Suprapubic skin (tissue), 4 donors: Measurements from ENCODE around the gene RRM2. TPM values are rescaled to one million over a fixed set of nuclear protein-coding genes. Genes with fewer than 3 reads are reported as not detected.
"Not testable (repeated sequence)": the region's sequence is repeated elsewhere in the genome, so short reads cannot be mapped to it uniquely, and the experiment has no call there.

ENCODE experiments used
- DNase-seq, 2 donors: peaks; one replicate each; pipeline ENCODE4 v3.0.0-alpha.2; 2019; ENCODE audit warnings: low spot score in 2 of 2
- H3K27ac ChIP-seq: fragments of 200-600 bp; sonication (generic); one replicate; pipeline ENCODE4 v1.5.1; 2019
- H3K27me3 ChIP-seq: fragments of 200-600 bp; sonication (generic); one replicate; pipeline ENCODE4 v1.5.1; 2019
- H3K36me3 ChIP-seq: fragments of 200-600 bp; sonication (generic); one replicate; pipeline ENCODE4 v1.5.1; 2019
- H3K4me1 ChIP-seq: fragments of 200-600 bp; sonication (generic); one replicate; pipeline ENCODE4 v1.5.1; 2019
- H3K4me3 ChIP-seq: fragments of 200-600 bp; sonication (generic); one replicate; pipeline ENCODE4 v1.5.1; 2019; ENCODE audit warnings: mild to moderate bottlenecking
- H3K9me3 ChIP-seq: fragments of 200-600 bp; sonication (generic); one replicate; pipeline ENCODE4 v1.5.1; 2019
- EP300 ChIP-seq: sonication (generic); formaldehyde crosslinking; IDR thresholded peaks from one replicate; pipeline ENCODE4 v1.6.1; 2017; ENCODE audit warnings: antibody characterized with exemption
- POLR2A ChIP-seq, 2 donors: fragments of 450-650 bp; IDR thresholded peaks; one replicate each; pipeline ENCODE4 v1.6.1; 2017; ENCODE audit warnings: antibody characterized with exemption in 2 of 2, mild to moderate bottlenecking in 2 of 2, moderate library complexity in 2 of 2
- POLR2AphosphoS5 ChIP-seq, 3 donors: sonication (generic); formaldehyde crosslinking; IDR thresholded peaks; one replicate each; pipeline ENCODE4 v1.6.1; 2017; ENCODE audit warnings: antibody characterized with exemption in 3 of 3
- WGBS: methylation state at CpG from one replicate; pipeline ENCODE4 v1.1.5; 2018; 5-methylcytosine and 5-hydroxymethylcytosine counted together
- total RNA-seq, 4 donors: library from RNA; depleted of rRNA; stranded (reverse); fragments of >200 nt; gene quantifications; one replicate each; pipeline ENCODE4 v1.1.0, GENCODE V29; 2016
- TF ChIP-seq, protein P1 (sequence below), 2 donors: fragments of 200-600 bp in 1 of 2; fragments of 450-650 bp in 1 of 2; sonication (generic) in 1 of 2; IDR thresholded peaks; one replicate each; pipeline ENCODE4 v1.5.1; 2016 to 2019; ENCODE audit warnings: antibody characterized with exemption in 2 of 2, mild to moderate bottlenecking in 1 of 2, moderate library complexity in 1 of 2

The RRM2 gene
- total RNA-seq, 4 donors from 2014 or later: 1.1 to 6.0 (median 2.4) TPM

DNA sequence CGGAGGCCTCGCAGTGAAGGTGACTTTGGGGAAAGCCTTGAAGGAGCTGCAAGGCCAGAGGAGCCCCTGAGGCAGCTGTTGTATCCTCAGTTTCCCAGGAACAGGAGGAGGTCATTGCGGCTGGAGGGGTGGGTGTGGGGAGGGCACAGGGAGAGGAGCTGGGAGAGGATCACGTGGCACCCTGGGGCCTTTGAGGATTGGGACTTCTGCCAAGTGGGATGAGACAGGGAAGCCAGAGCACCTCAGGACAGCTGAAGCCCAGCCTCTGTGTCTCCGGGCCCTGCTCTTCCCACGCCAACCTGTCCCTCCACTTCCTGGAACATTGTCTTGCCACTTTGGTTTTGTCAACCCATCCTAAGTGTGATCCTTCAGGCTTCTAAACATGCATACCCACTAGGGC lies 19.4 kb upstream of the RRM2 start:
- Histone ChIP-seq H3K9me3 (no peaks in the 10 kb centered on the region), H3K27me3 (no peaks in the 10 kb centered on the region), H3K4me1 (no peaks in the 10 kb centered on the region), H3K27ac (no peak overlapping the region), H3K36me3 (no peaks in the 10 kb centered on the region), H3K4me3 (no peak overlapping the region)
- DNase-seq: no peak
- 67% methylated on average over 6 of the region's 6 CpGs for WGBS
- TF ChIP-seq, protein P1, sequence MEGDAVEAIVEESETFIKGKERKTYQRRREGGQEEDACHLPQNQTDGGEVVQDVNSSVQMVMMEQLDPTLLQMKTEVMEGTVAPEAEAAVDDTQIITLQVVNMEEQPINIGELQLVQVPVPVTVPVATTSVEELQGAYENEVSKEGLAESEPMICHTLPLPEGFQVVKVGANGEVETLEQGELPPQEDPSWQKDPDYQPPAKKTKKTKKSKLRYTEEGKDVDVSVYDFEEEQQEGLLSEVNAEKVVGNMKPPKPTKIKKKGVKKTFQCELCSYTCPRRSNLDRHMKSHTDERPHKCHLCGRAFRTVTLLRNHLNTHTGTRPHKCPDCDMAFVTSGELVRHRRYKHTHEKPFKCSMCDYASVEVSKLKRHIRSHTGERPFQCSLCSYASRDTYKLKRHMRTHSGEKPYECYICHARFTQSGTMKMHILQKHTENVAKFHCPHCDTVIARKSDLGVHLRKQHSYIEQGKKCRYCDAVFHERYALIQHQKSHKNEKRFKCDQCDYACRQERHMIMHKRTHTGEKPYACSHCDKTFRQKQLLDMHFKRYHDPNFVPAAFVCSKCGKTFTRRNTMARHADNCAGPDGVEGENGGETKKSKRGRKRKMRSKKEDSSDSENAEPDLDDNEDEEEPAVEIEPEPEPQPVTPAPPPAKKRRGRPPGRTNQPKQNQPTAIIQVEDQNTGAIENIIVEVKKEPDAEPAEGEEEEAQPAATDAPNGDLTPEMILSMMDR (IDR thresholded peaks at IDR 0.05): no peak
- TF ChIP-seq POLR2A (IDR thresholded peaks at IDR 0.05): no peak
- no peak for TF ChIP-seq POLR2AphosphoS5 (IDR thresholded peaks at IDR 0.05)
- no peak for TF ChIP-seq EP300

DNA sequence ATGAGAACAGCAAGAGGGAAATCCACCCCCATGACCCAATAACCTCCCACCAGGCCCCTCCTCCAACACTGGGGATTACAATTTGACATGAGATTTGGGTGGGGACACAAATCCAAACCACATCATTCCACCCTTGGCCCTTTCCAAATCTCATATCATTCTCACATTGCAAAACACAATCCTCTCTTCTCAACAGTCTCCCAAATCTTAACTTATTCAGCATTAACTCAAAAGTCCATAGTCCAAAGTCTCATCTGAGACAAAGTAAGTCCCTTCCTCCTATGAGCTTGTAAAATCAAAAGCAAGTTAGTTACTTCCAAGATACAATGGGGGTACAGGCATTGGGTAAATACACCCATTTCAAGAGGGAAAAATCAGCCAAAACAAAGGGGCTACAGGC lies 17.6 kb upstream of the RRM2 start:
- not testable (repeated sequence) for H3K36me3 ChIP-seq, H3K4me1 ChIP-seq, H3K9me3 ChIP-seq, DNase-seq, H3K27ac ChIP-seq, H3K4me3 ChIP-seq, H3K27me3 ChIP-seq

DNA sequence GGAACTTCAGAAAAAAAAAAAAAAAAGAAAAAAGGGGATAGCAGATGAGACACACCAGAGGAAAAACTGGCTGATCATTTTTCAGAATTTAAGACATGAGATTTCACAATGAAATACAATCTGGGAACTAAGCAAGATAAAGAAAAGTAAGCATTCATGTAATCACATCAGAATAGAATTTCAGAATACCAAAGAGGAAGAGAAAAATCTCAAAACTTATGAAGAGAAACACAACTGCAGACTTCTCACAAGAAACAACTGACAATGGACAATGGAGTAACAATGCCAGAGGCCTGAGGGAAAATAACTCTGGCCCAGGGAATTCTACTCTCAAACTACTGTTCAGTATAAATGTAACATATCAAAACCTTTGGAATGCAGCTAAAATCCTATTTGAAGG lies 13.2 kb upstream of the RRM2 start:
- no peaks in the 10 kb centered on the region for H3K27me3 ChIP-seq
- H3K4me3 ChIP-seq: no peak overlapping the region
- no peaks in the 10 kb centered on the region for H3K9me3 ChIP-seq
- no peak for DNase-seq
- no peaks in the 10 kb centered on the region for H3K4me1 ChIP-seq
- TF ChIP-seq, protein P1 (IDR thresholded peaks at IDR 0.05): no peak
- TF ChIP-seq POLR2AphosphoS5 (IDR thresholded peaks at IDR 0.05): no peak
- no peak for TF ChIP-seq POLR2A (IDR thresholded peaks at IDR 0.05)
- TF ChIP-seq EP300: no peak
- H3K27ac ChIP-seq: no peak overlapping the region
- H3K36me3 ChIP-seq: no peaks in the 10 kb centered on the region

DNA sequence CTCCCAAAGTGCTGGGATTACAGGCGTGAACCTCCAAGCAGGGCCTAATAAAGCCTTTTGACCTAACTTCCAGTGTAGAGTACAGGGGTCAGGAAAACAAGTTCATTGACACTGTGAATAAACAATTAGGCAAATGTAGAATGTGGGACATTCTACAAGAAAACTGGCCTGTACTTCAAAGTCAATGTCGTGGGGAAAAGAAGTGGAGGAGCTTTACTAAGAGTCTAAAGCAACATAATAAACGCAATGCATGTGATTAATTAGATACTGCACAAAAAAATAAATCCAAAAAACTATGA lies 3.6 kb upstream of the RRM2 start:
- DNase-seq: no peak
- WGBS: 95% methylated on average over 3 of the region's 3 CpGs
- TF ChIP-seq EP300 (no peak), POLR2AphosphoS5 (IDR thresholded peaks at IDR 0.05) (no peak), POLR2A (IDR thresholded peaks at IDR 0.05) (no peak)
- TF ChIP-seq, protein P1 (IDR thresholded peaks at IDR 0.05): no peak
- Histone ChIP-seq H3K27ac (no peak overlapping the region), H3K27me3 (peaks cover 12% of the 10 kb centered on the region), H3K36me3 (no peaks in the 10 kb centered on the region), H3K4me1 (peaks cover 35% of the 10 kb centered on the region), H3K4me3 (no peak overlapping the region), H3K9me3 (no peaks in the 10 kb centered on the region)

DNA sequence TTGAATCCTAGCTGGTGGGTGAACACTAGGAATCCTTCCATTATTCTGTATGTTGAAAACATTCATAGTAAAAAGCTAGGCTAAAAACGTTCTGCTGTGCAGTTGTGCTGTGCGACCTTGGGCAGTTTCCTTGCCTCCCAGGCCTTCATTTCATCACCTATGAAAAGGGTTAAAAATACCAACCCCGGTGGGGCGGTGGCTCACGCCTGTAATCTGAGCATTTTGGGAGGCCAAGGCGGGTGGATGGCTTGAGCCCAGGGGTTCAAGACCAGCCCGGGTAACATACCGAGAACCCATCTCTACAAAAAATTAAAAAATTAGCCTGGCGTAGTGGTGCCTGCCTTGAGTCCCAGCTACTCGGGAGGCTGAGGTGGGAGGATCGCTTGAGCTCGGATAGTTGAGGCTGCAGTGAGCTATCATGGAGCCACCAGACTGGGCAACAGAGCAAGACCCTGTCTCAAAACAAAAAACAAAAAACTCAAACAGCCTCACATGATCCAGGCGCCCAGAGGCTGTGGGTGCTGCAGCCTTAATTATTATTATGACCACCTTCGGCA lies 2.9 kb upstream of the RRM2 start:
- Histone ChIP-seq H3K4me1 (peaks cover 35% of the 10 kb centered on the region), H3K27me3 (peaks cover 12% of the 10 kb centered on the region), H3K36me3 (no peaks in the 10 kb centered on the region), H3K27ac (no peak overlapping the region), H3K4me3 (peak overlapping the region; percentile 64), H3K9me3 (no peaks in the 10 kb centered on the region)
- DNase-seq: no peak
- TF ChIP-seq POLR2AphosphoS5 (IDR thresholded peaks at IDR 0.05) (no peak), POLR2A (IDR thresholded peaks at IDR 0.05) (no peak), EP300 (no peak)
- TF ChIP-seq, protein P1 (IDR thresholded peaks at IDR 0.05): no peak
- WGBS: 66% methylated on average over 14 of the region's 14 CpGs

DNA sequence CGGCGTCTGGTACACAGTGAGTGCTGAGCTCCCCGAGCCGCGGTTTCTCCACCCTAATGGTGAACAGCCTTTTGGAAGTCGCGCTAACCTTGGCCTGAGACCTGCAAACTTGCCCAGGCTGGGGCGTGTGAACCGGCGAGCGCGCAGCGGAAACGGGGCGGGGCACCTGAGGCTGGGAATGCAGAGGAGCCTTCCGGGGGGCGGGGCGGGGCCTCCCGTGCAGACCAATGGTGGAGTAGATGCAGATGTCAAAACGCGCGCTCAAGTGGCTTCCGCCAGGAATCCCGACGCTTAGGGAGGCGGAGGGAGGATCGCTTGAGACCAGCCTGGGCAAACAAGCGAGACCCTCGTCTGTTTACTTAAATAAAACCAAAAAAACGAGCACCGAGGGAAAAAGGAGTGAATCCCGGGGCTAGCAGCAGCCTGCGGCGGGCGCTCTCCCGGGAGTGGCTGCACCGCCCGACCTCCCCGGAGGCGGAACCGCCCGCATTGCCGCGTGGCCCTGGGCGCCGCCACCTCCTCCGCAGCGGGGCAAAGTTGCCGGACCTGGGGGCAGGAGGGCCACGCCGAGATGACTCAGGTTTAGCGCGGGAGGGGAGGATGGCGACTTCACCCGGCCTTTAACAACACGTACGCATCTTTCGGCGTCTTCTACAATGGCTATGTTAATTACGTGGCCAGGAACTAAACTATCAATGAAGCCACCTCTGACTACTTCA lies 2.2 kb upstream of the RRM2 start:
- Histone ChIP-seq H3K9me3 (no peaks in the 10 kb centered on the region), H3K4me3 (peak overlapping the region; percentile 64), H3K27ac (peak overlapping the region; percentile 52), H3K36me3 (no peaks in the 10 kb centered on the region), H3K27me3 (peaks cover 12% of the 10 kb centered on the region), H3K4me1 (peaks cover 35% of the 10 kb centered on the region)
- TF ChIP-seq POLR2AphosphoS5 (IDR thresholded peaks at IDR 0.05): no peak
- no peak for TF ChIP-seq POLR2A (IDR thresholded peaks at IDR 0.05)
- TF ChIP-seq, protein P1 (IDR thresholded peaks at IDR 0.05): no peak
- no peak for TF ChIP-seq EP300
- WGBS: under 1% methylated on average over 58 of the region's 60 CpGs
- DNase-seq: peak; percentile 95 to 96
